Stomach (tissue), 9 donors: ENCODE results near the gene LMBRD2. TPM values are rescaled to one million over a fixed set of nuclear protein-coding genes. Genes with fewer than 3 reads are reported as not detected.
A peak's percentile ranks its signal among the peaks of the same experiment; 100 is the strongest.

Experiments used
- DNase-seq, 2 donors: peaks; one replicate each; pipeline versions ENCODE4 v3.0.0 to v3.0.0-alpha.2; 2013 to 2019
- H3K27ac ChIP-seq, 5 donors: fragments of 200-600 bp in 4 of 5; sonication (generic) in 4 of 5; one replicate each; pipeline ENCODE4 v1.5.1; 2013 to 2019; ENCODE audit warnings: mild to moderate bottlenecking in 1 of 5, moderate library complexity in 1 of 5
- H3K27me3 ChIP-seq, 3 donors: fragments of 200-600 bp; sonication (generic); one replicate each; pipeline ENCODE4 v1.5.1; 2017 to 2019; ENCODE audit warnings: mixed run types in 1 of 3
- H3K36me3 ChIP-seq, 4 donors: fragments of 200-600 bp; sonication (generic); 1 replicate in 3 of 4; 2 replicates in 1 of 4; pipeline ENCODE4 v1.5.1; 2016 to 2019
- H3K4me1 ChIP-seq, 4 donors: fragments of 200-600 bp; sonication (generic); one replicate each; pipeline ENCODE4 v1.5.1; 2016 to 2019
- H3K4me3 ChIP-seq, 4 donors: fragments of 200-600 bp; sonication (generic) in 3 of 4; one replicate each; pipeline ENCODE4 v1.5.1; 2016 to 2019; ENCODE audit warnings: mild to moderate bottlenecking in 1 of 4
- H3K9me3 ChIP-seq, 4 donors: fragments of 200-600 bp; sonication (generic); one replicate each; pipeline ENCODE4 v1.5.1; 2016 to 2019
- EP300 ChIP-seq: sonication (generic); formaldehyde crosslinking; IDR thresholded peaks from one replicate; pipeline ENCODE4 v1.6.1; 2017; ENCODE audit warnings: antibody characterized with exemption
- POLR2A ChIP-seq, 4 donors: fragments of 450-650 bp; IDR thresholded peaks; one replicate each; pipeline ENCODE4 v1.6.1; 2016; ENCODE audit warnings: antibody characterized with exemption in 4 of 4, control low read depth in 2 of 4, mild to moderate bottlenecking in 1 of 4, moderate library complexity in 1 of 4
- POLR2AphosphoS5 ChIP-seq, 3 donors: sonication (generic); formaldehyde crosslinking; IDR thresholded peaks; one replicate each; pipeline ENCODE4 v1.6.1; 2016; ENCODE audit warnings: antibody characterized with exemption in 3 of 3
- WGBS, 5 donors: extraction: QIAGEN DNeasy Blood & Tissue Kit in 3 of 5; methylation state at CpG; one replicate each; pipeline versions ENCODE4 v1.1.5 to v1.1.7; 2013 to 2018; 5-methylcytosine and 5-hydroxymethylcytosine counted together
- intact Hi-C: fragments of 100-400 bp; cut with DNase I; formaldehyde crosslinking; loops from one replicate; pipeline ENCODE4 v1.15.1; 2023; ENCODE audit warnings: low total_unique reads
- polyA plus RNA-seq, 3 donors: library from polyadenylated mRNA; stranded (reverse); fragments of 200-250 nt; gene quantifications; one replicate each; pipeline ENCODE4 v1.2.3, GENCODE V29; 2013
- total RNA-seq, 5 donors: library from RNA; depleted of rRNA; stranded (reverse); fragments of >200 nt; gene quantifications; one replicate each; pipeline versions ENCODE4 v1.1.0 to v1.2.3, GENCODE V29; 2014 to 2016
- TF ChIP-seq, protein P1 (sequence below), 7 experiments: fragments of 450-650 bp in 4 of 7; fragments of 200-600 bp in 3 of 7; sonication (generic) in 3 of 7; IDR thresholded peaks; one replicate each; pipeline ENCODE4 v1.5.1; 2016 to 2019; ENCODE audit warnings: antibody characterized with exemption in 7 of 7, control low read depth in 2 of 7, mild to moderate bottlenecking in 1 of 7
- donor health status: healthy with polysubstance abuse.
- donor health status: Bipolar disorder and iron deficiency.
- donor health status: healthy.

LMBRD2 gene
- total and polyA plus RNA-seq, 8 donors: 0.58 to 122 (median 4.9) TPM

DNA sequence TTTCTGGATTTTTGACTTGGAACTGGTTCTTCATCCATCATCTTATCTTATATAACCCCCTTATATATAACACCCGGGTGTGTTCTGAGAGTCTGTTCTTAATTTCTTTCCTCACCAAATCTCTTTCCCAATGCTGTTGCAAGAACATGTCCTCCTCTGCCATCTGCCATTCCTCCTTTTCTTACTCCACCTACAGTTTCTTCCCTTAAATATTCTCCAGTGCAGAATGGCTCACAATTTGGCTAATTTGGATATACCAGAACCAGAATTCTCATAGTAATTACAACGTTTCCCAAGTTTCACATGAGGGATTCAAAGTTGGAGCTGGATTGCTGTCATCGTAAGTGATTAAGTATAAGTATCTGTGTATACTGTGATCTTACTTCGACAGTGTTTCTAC lies 28.3 kb upstream of the LMBRD2 start:
- 71 to 83% (median 73%) methylated on average over 4 of the region's 4 CpGs for WGBS, 5 donors
- peaks cover 0 to 6% (median 0%) of the 10 kb centered on the region in 4 donors for H3K4me1 ChIP-seq
- no peaks in the 10 kb centered on the region for H3K9me3 ChIP-seq
- peaks cover 11 to 68% (median 64%) of the 10 kb centered on the region in 4 donors for H3K36me3 ChIP-seq
- no peak for DNase-seq
- no peak overlapping the region for H3K4me3 ChIP-seq
- no peak overlapping the region for H3K27ac ChIP-seq
- no peaks in the 10 kb centered on the region for H3K27me3 ChIP-seq
- intact Hi-C loops: no loop called here
- TF ChIP-seq, protein P1, sequence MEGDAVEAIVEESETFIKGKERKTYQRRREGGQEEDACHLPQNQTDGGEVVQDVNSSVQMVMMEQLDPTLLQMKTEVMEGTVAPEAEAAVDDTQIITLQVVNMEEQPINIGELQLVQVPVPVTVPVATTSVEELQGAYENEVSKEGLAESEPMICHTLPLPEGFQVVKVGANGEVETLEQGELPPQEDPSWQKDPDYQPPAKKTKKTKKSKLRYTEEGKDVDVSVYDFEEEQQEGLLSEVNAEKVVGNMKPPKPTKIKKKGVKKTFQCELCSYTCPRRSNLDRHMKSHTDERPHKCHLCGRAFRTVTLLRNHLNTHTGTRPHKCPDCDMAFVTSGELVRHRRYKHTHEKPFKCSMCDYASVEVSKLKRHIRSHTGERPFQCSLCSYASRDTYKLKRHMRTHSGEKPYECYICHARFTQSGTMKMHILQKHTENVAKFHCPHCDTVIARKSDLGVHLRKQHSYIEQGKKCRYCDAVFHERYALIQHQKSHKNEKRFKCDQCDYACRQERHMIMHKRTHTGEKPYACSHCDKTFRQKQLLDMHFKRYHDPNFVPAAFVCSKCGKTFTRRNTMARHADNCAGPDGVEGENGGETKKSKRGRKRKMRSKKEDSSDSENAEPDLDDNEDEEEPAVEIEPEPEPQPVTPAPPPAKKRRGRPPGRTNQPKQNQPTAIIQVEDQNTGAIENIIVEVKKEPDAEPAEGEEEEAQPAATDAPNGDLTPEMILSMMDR (IDR thresholded peaks at IDR 0.05): no peak
- TF ChIP-seq POLR2A (IDR thresholded peaks at IDR 0.05) (no peak), POLR2AphosphoS5 (IDR thresholded peaks at IDR 0.05) (no peak)

- TF ChIP-seq EP300 (no peak), POLR2AphosphoS5 (IDR thresholded peaks at IDR 0.05) (no peak), POLR2A (IDR thresholded peaks at IDR 0.05) (no peak)
- TF ChIP-seq, protein P1 (IDR thresholded peaks at IDR 0.05): no peak
- peaks cover 11 to 75% (median 64%) of the 10 kb centered on the region in 4 donors for H3K36me3 ChIP-seq
- H3K4me1 ChIP-seq: peaks cover 0 to 6% (median 0%) of the 10 kb centered on the region in 4 donors
- H3K27me3 ChIP-seq: no peaks in the 10 kb centered on the region
- no peak overlapping the region for H3K4me3 ChIP-seq
- no peaks in the 10 kb centered on the region for H3K9me3 ChIP-seq
- no peak overlapping the region for H3K27ac ChIP-seq
- intact Hi-C loops: no loop called here
- DNase-seq: no peak
- WGBS, 5 donors: 93 to 99% (median 96%) methylated on average over 3 of the region's 3 CpGs
These were observed 26.8 kb upstream of the LMBRD2 start for GRCh38 chr5:36178524-36178890.

GRCh38 chr5:36177715-36178523 lies 26.2 kb upstream of the LMBRD2 start:
- peak in 1 of 2 donors; percentile 62 for DNase-seq
- H3K27ac ChIP-seq: no peak overlapping the region
- no peak for TF ChIP-seq EP300
- TF ChIP-seq POLR2A (IDR thresholded peaks at IDR 0.05): no peak
- TF ChIP-seq, protein P1 (IDR thresholded peaks at IDR 0.05): peak in 5 of 7 experiments; percentile 27 to 61 (median 48)
- no peak for TF ChIP-seq POLR2AphosphoS5 (IDR thresholded peaks at IDR 0.05)
- peaks cover 11 to 77% (median 68%) of the 10 kb centered on the region in 4 donors for H3K36me3 ChIP-seq
- H3K4me1 ChIP-seq: peaks cover 0 to 6% (median 0%) of the 10 kb centered on the region in 4 donors
- WGBS, 5 donors: 55 to 67% (median 59%) methylated on average over 2 of the region's 2 CpGs
- no peaks in the 10 kb centered on the region for H3K9me3 ChIP-seq
- no peaks in the 10 kb centered on the region for H3K27me3 ChIP-seq
- no peak overlapping the region for H3K4me3 ChIP-seq
- intact Hi-C loops: no loop called here

GRCh38 chr5:36177154-36177553 lies 25.5 kb upstream of the LMBRD2 start:
- DNase-seq: no peak
- Histone ChIP-seq H3K9me3 (no peaks in the 10 kb centered on the region), H3K27me3 (no peaks in the 10 kb centered on the region), H3K4me1 (peaks cover 0 to 6% (median 0%) of the 10 kb centered on the region in 4 donors), H3K36me3 (peaks cover 11 to 77% (median 71%) of the 10 kb centered on the region in 4 donors), H3K27ac (no peak overlapping the region), H3K4me3 (no peak overlapping the region)
- intact Hi-C loops: no loop called here
- whole genome bisulfite sequencing, 5 donors: 55 to 76% (median 70%) methylated on average over 2 of the region's 2 CpGs
- TF ChIP-seq, protein P1 (IDR thresholded peaks at IDR 0.05): no peak
- no peak for TF ChIP-seq POLR2A (IDR thresholded peaks at IDR 0.05)
- no peak for TF ChIP-seq POLR2AphosphoS5 (IDR thresholded peaks at IDR 0.05)
- no peak for TF ChIP-seq EP300
